Breast epithelium (tissue), 3 donors: ENCODE data around the gene DRGX.

ENCODE experiments used
- POLR2A ChIP-seq: fragments of 450-650 bp; IDR thresholded peaks from one replicate; pipeline ENCODE4 v1.6.1; 2016; ENCODE audit warnings: antibody characterized with exemption, mild to moderate bottlenecking, moderate library complexity
- TF ChIP-seq, protein P1 (sequence below), 3 donors: fragments of 450-650 bp; IDR thresholded peaks; one replicate each; pipeline ENCODE4 v1.5.1; 2016 to 2017; ENCODE audit warnings: antibody characterized with exemption in 3 of 3, mild to moderate bottlenecking in 3 of 3, moderate library complexity in 3 of 3

DNA sequence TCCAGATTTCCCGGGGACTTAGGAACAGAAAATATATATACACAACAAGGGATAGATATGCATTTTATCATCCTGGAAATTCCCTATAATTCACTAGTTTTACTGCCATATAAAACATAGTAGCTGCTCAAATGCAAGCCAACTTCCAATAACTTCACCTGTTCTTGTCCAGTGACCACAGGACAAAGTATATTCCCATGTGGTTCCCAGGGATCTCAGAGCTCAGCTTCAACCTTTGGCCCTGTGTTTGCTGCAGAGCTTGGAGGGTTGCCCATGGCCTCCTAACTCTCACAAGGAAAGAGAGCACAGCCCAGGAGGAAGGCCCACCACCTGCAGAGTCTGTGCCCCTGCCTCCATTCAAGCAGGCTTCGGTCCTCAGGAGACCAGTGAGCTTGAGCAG, 4.5 kb upstream of the DRGX start:
- TF ChIP-seq, protein P1, sequence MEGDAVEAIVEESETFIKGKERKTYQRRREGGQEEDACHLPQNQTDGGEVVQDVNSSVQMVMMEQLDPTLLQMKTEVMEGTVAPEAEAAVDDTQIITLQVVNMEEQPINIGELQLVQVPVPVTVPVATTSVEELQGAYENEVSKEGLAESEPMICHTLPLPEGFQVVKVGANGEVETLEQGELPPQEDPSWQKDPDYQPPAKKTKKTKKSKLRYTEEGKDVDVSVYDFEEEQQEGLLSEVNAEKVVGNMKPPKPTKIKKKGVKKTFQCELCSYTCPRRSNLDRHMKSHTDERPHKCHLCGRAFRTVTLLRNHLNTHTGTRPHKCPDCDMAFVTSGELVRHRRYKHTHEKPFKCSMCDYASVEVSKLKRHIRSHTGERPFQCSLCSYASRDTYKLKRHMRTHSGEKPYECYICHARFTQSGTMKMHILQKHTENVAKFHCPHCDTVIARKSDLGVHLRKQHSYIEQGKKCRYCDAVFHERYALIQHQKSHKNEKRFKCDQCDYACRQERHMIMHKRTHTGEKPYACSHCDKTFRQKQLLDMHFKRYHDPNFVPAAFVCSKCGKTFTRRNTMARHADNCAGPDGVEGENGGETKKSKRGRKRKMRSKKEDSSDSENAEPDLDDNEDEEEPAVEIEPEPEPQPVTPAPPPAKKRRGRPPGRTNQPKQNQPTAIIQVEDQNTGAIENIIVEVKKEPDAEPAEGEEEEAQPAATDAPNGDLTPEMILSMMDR (IDR thresholded peaks at IDR 0.05) = no peak
- TF ChIP-seq POLR2A = no peak
